Stomach (tissue), 4 donors: ENCODE results near the gene TBX10.

Experiments used
- CTCF ChIP-seq, 7 experiments: fragments of 450-650 bp in 4 of 7; fragments of 200-600 bp in 3 of 7; sonication (generic) in 3 of 7; IDR thresholded peaks; one replicate each; pipeline ENCODE4 v1.5.1; 2016 to 2019; ENCODE audit warnings: antibody characterized with exemption in 7 of 7, control low read depth in 2 of 7, mild to moderate bottlenecking in 1 of 7
- EP300 ChIP-seq: sonication (generic); formaldehyde crosslinking; IDR thresholded peaks from one replicate; pipeline ENCODE4 v1.6.1; 2017; ENCODE audit warnings: antibody characterized with exemption
- POLR2AphosphoS5 ChIP-seq, 3 donors: sonication (generic); formaldehyde crosslinking; IDR thresholded peaks; one replicate each; pipeline ENCODE4 v1.6.1; 2016; ENCODE audit warnings: antibody characterized with exemption in 3 of 3

GRCh38 chr11:67601098-67601497, 38.5 kb downstream of the TBX10 start:
- TF ChIP-seq EP300 (no peak), CTCF (IDR thresholded peaks at IDR 0.05) (no peak), POLR2AphosphoS5 (IDR thresholded peaks at IDR 0.05) (no peak)
